Caco-2 (cell line): ENCODE results near the gene OR13F1. TPM values are rescaled to one million over a fixed set of nuclear protein-coding genes. Genes with fewer than 3 reads are reported as not detected.

Experiments used
- BruUV-seq: library from RNA; stranded (reverse); fragments of 400-500 nt; replicated peaks from 2 replicates; lab custom pipeline; 2021; lab: Mats Ljungman, UMichigan
- CTCF ChIA-PET: fragments of 300-600 bp; sonication (Branson Sonifier 250); formaldehyde crosslinking; loops from one replicate; lab custom pipeline; 2022; ENCODE audit warnings: antibody characterized with exemption; lab: Charles Lee
- POLR2A ChIA-PET: fragments of 300-600 bp; sonication (Branson Sonifier 250); formaldehyde crosslinking; loops from one replicate; lab custom pipeline; 2022; ENCODE audit warnings: antibody characterized with exemption; lab: Charles Lee
- DNase-seq, 2 experiments: peaks; one replicate each; pipeline versions ENCODE4 v3.0.0 to v3.0.0-alpha.2; 2020 to 2022
- H3K27me3 ChIP-seq: replicated peaks from 2 replicates; pipeline ENCODE4 v1.6.0; 2011; ENCODE audit warnings: low read length; ENCODE audit not compliant: control insufficient read depth, insufficient read depth
- H3K36me3 ChIP-seq: 2 replicates; pipeline ENCODE4 v1.5.1; 2011; ENCODE audit warnings: low read length; ENCODE audit not compliant: control insufficient read depth, insufficient read depth
- H3K4me1 ChIP-seq: fragments of 250-450 bp; sonication (Bioruptor Pico); 2 replicates; pipeline ENCODE4 v1.5.1; 2020; ENCODE audit warnings: mild to moderate bottlenecking
- H3K4me3 ChIP-seq: 2 replicates; pipeline ENCODE4 v1.5.1; 2011; ENCODE audit warnings: low read depth, mild to moderate bottlenecking, control low read depth, low read length
- H3K9me3 ChIP-seq: fragments of 250-450 bp; sonication (Bioruptor Pico); 2 replicates; pipeline ENCODE4 v1.5.1; 2020; ENCODE audit warnings: mild to moderate bottlenecking, moderate library complexity
- H3K27ac Mint-ChIP-seq: one replicate; pipeline ENCODE4 v1.8.0; 2022; ENCODE audit warnings: mixed read lengths; ENCODE audit not compliant: unreplicated experiment
- H3K27me3 Mint-ChIP-seq: one replicate; pipeline ENCODE4 v1.8.0; 2022; ENCODE audit warnings: mixed read lengths; ENCODE audit not compliant: insufficient read depth, unreplicated experiment
- H3K36me3 Mint-ChIP-seq: one replicate; pipeline ENCODE4 v1.8.0; 2022; ENCODE audit warnings: mild to moderate bottlenecking, mixed read lengths; ENCODE audit not compliant: insufficient read depth, unreplicated experiment
- H3K4me1 Mint-ChIP-seq: one replicate; pipeline ENCODE4 v1.8.0; 2022; ENCODE audit warnings: low read depth, mixed read lengths; ENCODE audit not compliant: unreplicated experiment
- H3K4me3 Mint-ChIP-seq: one replicate; pipeline ENCODE4 v1.8.0; 2022; ENCODE audit warnings: mild to moderate bottlenecking, moderate library complexity, mixed read lengths; ENCODE audit not compliant: unreplicated experiment
- H3K9me3 Mint-ChIP-seq: one replicate; pipeline ENCODE4 v1.8.0; 2022; ENCODE audit warnings: mixed read lengths; ENCODE audit not compliant: unreplicated experiment
- intact Hi-C: fragments of 100-400 bp; cut with micrococcal nuclease; formaldehyde crosslinking; loops from one replicate; pipeline ENCODE4 v1.10.0; 2022; ENCODE audit not compliant: unreplicated experiment
- total RNA-seq: library from RNA; stranded (reverse); gene quantifications from 2 replicates; pipeline ENCODE4 v1.2.3, GENCODE V29; 2022
- TF ChIP-seq, protein P1 (sequence below), 2 experiments: fragments of 200-600 bp in 1 of 2; IDR thresholded peaks; 1 replicate in 1 of 2; 2 replicates in 1 of 2; pipeline versions ENCODE4 v1.5.1 to v1.8.0; 2011 to 2022; ENCODE audit warnings: antibody characterized with exemption in 1 of 2, control low read depth in 1 of 2, inconsistent platforms in 1 of 2, low read depth in 1 of 2, low read length in 1 of 2, mild to moderate bottlenecking in 1 of 2, moderate library complexity in 1 of 2; ENCODE audit not compliant: insufficient read depth in 1 of 2, severe bottlenecking in 1 of 2, unreplicated experiment in 1 of 2

Gene OR13F1
- total RNA-seq, 1 experiment from 2014 or later = not detected

DNA sequence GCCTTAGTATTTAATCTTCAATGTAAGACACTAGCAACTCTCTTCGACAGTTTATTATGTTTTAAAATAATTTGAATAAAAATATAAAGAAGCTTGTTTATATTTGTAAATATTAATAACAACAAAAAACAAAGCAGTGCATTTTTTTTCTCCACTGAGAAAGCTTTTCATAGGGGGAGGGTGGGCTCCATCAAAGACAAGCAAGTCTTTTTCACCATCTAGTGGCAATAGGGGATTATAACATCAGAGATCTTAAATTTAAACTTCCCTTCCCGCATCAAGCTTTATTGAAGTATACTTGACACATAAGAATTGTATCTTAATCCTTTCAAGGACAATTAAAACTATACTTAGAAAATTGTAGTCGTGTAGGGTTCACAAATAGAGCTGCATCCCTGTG lies 9.3 kb upstream of the OR13F1 start:
- Mint-ChIP-seq H3K27me3 (no peaks in the 10 kb centered on the region), H3K27ac (no peak overlapping the region), H3K4me1 (no peaks in the 10 kb centered on the region), H3K4me3 (no peak overlapping the region), H3K36me3 (no peaks in the 10 kb centered on the region), H3K9me3 (no peaks in the 10 kb centered on the region)
- Histone ChIP-seq H3K9me3 (no peaks in the 10 kb centered on the region), H3K4me1 (no peaks in the 10 kb centered on the region), H3K27me3 (no peaks in the 10 kb centered on the region), H3K36me3 (no peaks in the 10 kb centered on the region), H3K4me3 (no peak overlapping the region)
- BruUV-seq = no TSS peak
- intact Hi-C loops = loop anchor here (10.0 kb wide), 2 partner anchors 150 to 320 kb away; no protein-coding TSS in a partner anchor
- ChIA-PET POLR2A (no interaction called here), CTCF (interaction anchor here (1.0 to 1.4 kb wide), 3 partner anchors 105 to 318 kb away, joined by 3 to 7 read pairs (median 3); no protein-coding TSS in a partner anchor)
- TF ChIP-seq, protein P1, sequence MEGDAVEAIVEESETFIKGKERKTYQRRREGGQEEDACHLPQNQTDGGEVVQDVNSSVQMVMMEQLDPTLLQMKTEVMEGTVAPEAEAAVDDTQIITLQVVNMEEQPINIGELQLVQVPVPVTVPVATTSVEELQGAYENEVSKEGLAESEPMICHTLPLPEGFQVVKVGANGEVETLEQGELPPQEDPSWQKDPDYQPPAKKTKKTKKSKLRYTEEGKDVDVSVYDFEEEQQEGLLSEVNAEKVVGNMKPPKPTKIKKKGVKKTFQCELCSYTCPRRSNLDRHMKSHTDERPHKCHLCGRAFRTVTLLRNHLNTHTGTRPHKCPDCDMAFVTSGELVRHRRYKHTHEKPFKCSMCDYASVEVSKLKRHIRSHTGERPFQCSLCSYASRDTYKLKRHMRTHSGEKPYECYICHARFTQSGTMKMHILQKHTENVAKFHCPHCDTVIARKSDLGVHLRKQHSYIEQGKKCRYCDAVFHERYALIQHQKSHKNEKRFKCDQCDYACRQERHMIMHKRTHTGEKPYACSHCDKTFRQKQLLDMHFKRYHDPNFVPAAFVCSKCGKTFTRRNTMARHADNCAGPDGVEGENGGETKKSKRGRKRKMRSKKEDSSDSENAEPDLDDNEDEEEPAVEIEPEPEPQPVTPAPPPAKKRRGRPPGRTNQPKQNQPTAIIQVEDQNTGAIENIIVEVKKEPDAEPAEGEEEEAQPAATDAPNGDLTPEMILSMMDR (IDR thresholded peaks at IDR 0.05; ENCODE audit: insufficient read depth in 1 of 2, low read depth in 1 of 2, low read length in 1 of 2, severe bottlenecking in 1 of 2, unreplicated experiment in 1 of 2) = no peak
- no peak for DNase-seq

DNA sequence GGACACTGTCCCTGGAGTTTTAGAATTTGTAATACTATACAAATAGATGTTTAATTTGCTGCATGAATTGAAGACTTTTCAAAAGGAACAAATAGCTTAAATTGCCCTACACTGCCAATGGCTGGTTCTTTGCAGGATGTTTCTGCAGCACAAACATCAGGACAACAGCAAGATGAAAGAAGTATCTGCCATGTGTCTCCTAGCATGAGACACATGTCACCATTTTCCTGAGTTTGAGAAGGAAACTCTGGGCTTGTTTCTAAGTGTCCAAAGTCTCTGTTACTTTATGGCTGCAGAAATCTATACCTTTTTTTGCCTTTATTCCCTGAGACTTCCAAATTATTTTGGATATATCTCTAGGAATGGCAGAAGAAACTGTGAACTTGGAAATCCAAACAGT lies 623 bp upstream of the OR13F1 start:
- Histone ChIP-seq H3K4me3 (no peak overlapping the region), H3K4me1 (no peaks in the 10 kb centered on the region), H3K36me3 (no peaks in the 10 kb centered on the region), H3K9me3 (no peaks in the 10 kb centered on the region), H3K27me3 (no peaks in the 10 kb centered on the region)
- CTCF ChIA-PET = no interaction called here
- Mint-ChIP-seq H3K27ac (no peak overlapping the region), H3K4me1 (no peaks in the 10 kb centered on the region), H3K9me3 (no peaks in the 10 kb centered on the region), H3K4me3 (no peak overlapping the region), H3K27me3 (peaks cover 4% of the 10 kb centered on the region), H3K36me3 (no peaks in the 10 kb centered on the region)
- no peak for DNase-seq
- no TSS peak for BruUV-seq
- TF ChIP-seq, protein P1 (IDR thresholded peaks at IDR 0.05; ENCODE audit: insufficient read depth in 1 of 2, low read depth in 1 of 2, low read length in 1 of 2, severe bottlenecking in 1 of 2, unreplicated experiment in 1 of 2) = no peak
- intact Hi-C loops = no loop called here
- POLR2A ChIA-PET = no interaction called here

DNA sequence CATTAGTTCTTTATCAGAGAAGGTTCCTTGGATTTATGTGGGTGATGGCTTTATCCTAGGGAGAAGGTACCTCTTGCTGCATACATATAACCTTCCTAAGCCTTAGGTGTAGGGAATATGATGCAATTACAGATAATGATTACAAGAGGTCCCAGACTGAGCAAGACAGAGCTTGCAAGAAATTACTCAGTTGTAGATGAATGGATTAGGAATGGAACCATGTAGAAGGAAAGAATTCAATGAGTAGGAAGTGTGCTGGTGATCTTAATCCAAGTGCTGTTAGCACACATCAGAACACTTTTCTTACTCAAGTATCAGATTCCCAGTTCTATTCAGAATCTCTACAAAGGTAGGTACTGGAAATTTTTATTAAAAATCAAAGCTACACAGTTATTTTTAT lies 2.5 kb downstream of the OR13F1 start:
- H3K9me3 ChIP-seq = no peaks in the 10 kb centered on the region
- no peak overlapping the region for H3K4me3 ChIP-seq
- H3K27me3 Mint-ChIP-seq = peaks cover 4% of the 10 kb centered on the region
- intact Hi-C loops = no loop called here
- no peak for DNase-seq
- H3K4me1 ChIP-seq = no peaks in the 10 kb centered on the region
- H3K4me3 Mint-ChIP-seq = no peak overlapping the region
- no peaks in the 10 kb centered on the region for H3K4me1 Mint-ChIP-seq
- no TSS peak for BruUV-seq
- ChIA-PET CTCF (no interaction called here), POLR2A (no interaction called here)
- H3K9me3 Mint-ChIP-seq = no peaks in the 10 kb centered on the region
- H3K27me3 ChIP-seq = no peaks in the 10 kb centered on the region
- no peaks in the 10 kb centered on the region for H3K36me3 ChIP-seq
- H3K27ac Mint-ChIP-seq = no peak overlapping the region
- TF ChIP-seq, protein P1 (IDR thresholded peaks at IDR 0.05; ENCODE audit: insufficient read depth in 1 of 2, low read depth in 1 of 2, low read length in 1 of 2, severe bottlenecking in 1 of 2, unreplicated experiment in 1 of 2) = no peak
- H3K36me3 Mint-ChIP-seq = no peaks in the 10 kb centered on the region
